ENCODE data around the gene FRMPD2. TPM values are rescaled to one million over a fixed set of nuclear protein-coding genes. Genes with fewer than 3 reads are reported as not detected.

The FRMPD2 gene
- total and polyA plus RNA-seq, 2 experiments from 2014 or later = not detected

GRCh38 chr10:48299692-48300091 is 25.2 kb upstream of the FRMPD2 start:
- H3K4me3 Mint-ChIP-seq = no peak overlapping the region
- no peak overlapping the region for H3K4me2 ChIP-seq
- no peak overlapping the region for H3K4me3 ChIP-seq
- no peaks in the 10 kb centered on the region for H3K79me2 ChIP-seq (replicated peaks; ENCODE audit: insufficient read depth)
- no peaks in the 10 kb centered on the region for H3F3A ChIP-seq (replicated peaks; ENCODE audit: low read depth)
- H3K9me3 Mint-ChIP-seq = no peaks in the 10 kb centered on the region
- no peaks in the 10 kb centered on the region for H3K36me3 Mint-ChIP-seq (ENCODE audit: low read depth)
- peaks cover 5% of the 10 kb centered on the region; the same call in 1 of the 2 replicates for H3K9me2 ChIP-seq (ENCODE audit: insufficient read depth)
- 0 out of 2 replicates have a peak, but pooled peaks cover 4% of the 10 kb centered on the region for H3K27me3 ChIP-seq (ENCODE audit: insufficient read depth)
- H3K36me3 ChIP-seq (ENCODE audit: insufficient read depth) = no peaks in the 10 kb centered on the region
- peaks cover 4% of the 10 kb centered on the region for H3K27me3 Mint-ChIP-seq (ENCODE audit: insufficient read depth, low read depth, poor library complexity)
- no peaks in the 10 kb centered on the region for H3K4me1 ChIP-seq (ENCODE audit: insufficient read depth)
- no peaks in the 10 kb centered on the region for H4K20me1 ChIP-seq (replicated peaks; ENCODE audit: insufficient read depth)
- no peak overlapping the region for H2AFZ ChIP-seq
- no peak overlapping the region for H3K27ac ChIP-seq (ENCODE audit: low read depth)
- TF ChIP-seq, protein P1, sequence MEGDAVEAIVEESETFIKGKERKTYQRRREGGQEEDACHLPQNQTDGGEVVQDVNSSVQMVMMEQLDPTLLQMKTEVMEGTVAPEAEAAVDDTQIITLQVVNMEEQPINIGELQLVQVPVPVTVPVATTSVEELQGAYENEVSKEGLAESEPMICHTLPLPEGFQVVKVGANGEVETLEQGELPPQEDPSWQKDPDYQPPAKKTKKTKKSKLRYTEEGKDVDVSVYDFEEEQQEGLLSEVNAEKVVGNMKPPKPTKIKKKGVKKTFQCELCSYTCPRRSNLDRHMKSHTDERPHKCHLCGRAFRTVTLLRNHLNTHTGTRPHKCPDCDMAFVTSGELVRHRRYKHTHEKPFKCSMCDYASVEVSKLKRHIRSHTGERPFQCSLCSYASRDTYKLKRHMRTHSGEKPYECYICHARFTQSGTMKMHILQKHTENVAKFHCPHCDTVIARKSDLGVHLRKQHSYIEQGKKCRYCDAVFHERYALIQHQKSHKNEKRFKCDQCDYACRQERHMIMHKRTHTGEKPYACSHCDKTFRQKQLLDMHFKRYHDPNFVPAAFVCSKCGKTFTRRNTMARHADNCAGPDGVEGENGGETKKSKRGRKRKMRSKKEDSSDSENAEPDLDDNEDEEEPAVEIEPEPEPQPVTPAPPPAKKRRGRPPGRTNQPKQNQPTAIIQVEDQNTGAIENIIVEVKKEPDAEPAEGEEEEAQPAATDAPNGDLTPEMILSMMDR (conservative IDR thresholded peaks at IDR 0.05; ENCODE audit: low read depth in 2 of 2) = no peak
- TF ChIP-seq EZH2phosphoT487 (IDR thresholded peaks at IDR 0.05; ENCODE audit: unreplicated experiment) = no peak
- no peak for TF ChIP-seq STAT1 (IDR thresholded peaks at IDR 0.05; ENCODE audit: unreplicated experiment)
- no peak for TF ChIP-seq JUNB (IDR thresholded peaks at IDR 0.05; ENCODE audit: unreplicated experiment)
- no peak for TF ChIP-seq ZNF462 (CRISPR knock-in tag; IDR thresholded peaks at IDR 0.05)
- no peak for TF ChIP-seq REST (IDR thresholded peaks at IDR 0.05; ENCODE audit: unreplicated experiment)
- TF ChIP-seq ZNF114 (CRISPR knock-in tag; IDR thresholded peaks at IDR 0.05) = no peak
- TF ChIP-seq CREB1 (CRISPR knock-in tag; IDR thresholded peaks at IDR 0.05; ENCODE audit: low read depth) = no peak
- no peak for TF ChIP-seq POLR2AphosphoS5 (IDR thresholded peaks at IDR 0.05; ENCODE audit: low read depth)
- TF ChIP-seq ETS1 (IDR thresholded peaks at IDR 0.05) = no peak
- TF ChIP-seq EZH2 (IDR thresholded peaks at IDR 0.05; ENCODE audit: low read depth, unreplicated experiment) = no peak
- no peak for TF ChIP-seq NANOG (IDR thresholded peaks at IDR 0.05; ENCODE audit: borderline replicate concordance)
- H3K27ac Mint-ChIP-seq = no peak overlapping the region
- ATAC-seq (no peak), DNase-seq (ENCODE audit: low spot score) (no peak)
- H3K4me1 Mint-ChIP-seq = peaks cover 4% of the 10 kb centered on the region; the same call in 2 of the 3 replicates

Measured in GM23338 (cell line).